ENCODE measurements around the gene NAA40. TPM values are rescaled to one million over a fixed set of nuclear protein-coding genes. Genes with fewer than 3 reads are reported as not detected.

Gene NAA40
- total RNA-seq, 1 experiment from 2014 or later, result 44.2 TPM

- DNase-seq (ENCODE audit: low spot score), result no peak
- in situ Hi-C loops (cut with HindIII; ENCODE audit: low sequenced_read_pairs), result loop anchor here (5.0 kb wide), 1 partner anchor 74 kb away; the partner anchor contains the start of gene MARK2
These were observed 27.4 kb upstream of the NAA40 start for GRCh38 chr11:63911440-63911839.

GRCh38 chr11:63911876-63912275, 26.9 kb upstream of the NAA40 start:
- in situ Hi-C loops (cut with HindIII; ENCODE audit: low sequenced_read_pairs), result loop anchor here (5.0 kb wide), 1 partner anchor 75 kb away; the partner anchor contains the start of gene MARK2
- DNase-seq (ENCODE audit: low spot score), result no peak

GRCh38 chr11:63912678-63913077, 26.1 kb upstream of the NAA40 start:
- DNase-seq (ENCODE audit: low spot score), result no peak
- in situ Hi-C loops (cut with HindIII; ENCODE audit: low sequenced_read_pairs), result loop anchor here (5.0 kb wide), 1 partner anchor 75 kb away; the partner anchor contains the start of gene MARK2

- in situ Hi-C loops (cut with HindIII; ENCODE audit: low sequenced_read_pairs), result loop anchor here (5.0 kb wide), 1 partner anchor 77 kb away; the partner anchor contains the start of gene MARK2
- DNase-seq (ENCODE audit: low spot score), result no peak
These were observed 24.7 kb upstream of the NAA40 start for GRCh38 chr11:63913866-63914830.

- no peak for DNase-seq (ENCODE audit: low spot score)
- in situ Hi-C loops (cut with HindIII; ENCODE audit: low sequenced_read_pairs), result loop anchor here (5.0 kb wide), 1 partner anchor 78 kb away; the partner anchor contains the start of gene MARK2
These were observed 23.7 kb upstream of the NAA40 start for GRCh38 chr11:63914896-63915691.

- in situ Hi-C loops (cut with HindIII; ENCODE audit: low sequenced_read_pairs), result no loop called here
- DNase-seq (ENCODE audit: low spot score), result no peak
These were observed 22.6 kb upstream of the NAA40 start for GRCh38 chr11:63915961-63916836.

GRCh38 chr11:63916837-63917691, 21.7 kb upstream of the NAA40 start, which contains the start of gene RCOR2:
Gene RCOR2, minus strand, starts transcription at chr11:63917164. Its CDS starts 708 bp downstream, at chr11:63916456.
- in situ Hi-C loops (cut with HindIII; ENCODE audit: low sequenced_read_pairs), result no loop called here
- peak; percentile 66 for DNase-seq (ENCODE audit: low spot score)

- DNase-seq (ENCODE audit: low spot score), result peak; percentile 79
- in situ Hi-C loops (cut with HindIII; ENCODE audit: low sequenced_read_pairs), result no loop called here
These were observed 20.9 kb upstream of the NAA40 start for GRCh38 chr11:63917692-63918506.

- in situ Hi-C loops (cut with HindIII; ENCODE audit: low sequenced_read_pairs), result no loop called here
- peak; percentile 67 for DNase-seq (ENCODE audit: low spot score)
These were observed 20.2 kb upstream of the NAA40 start for GRCh38 chr11:63918507-63919191.

GRCh38 chr11:63919267-63920125, 19.3 kb upstream of the NAA40 start:
- DNase-seq (ENCODE audit: low spot score), result peak; percentile 78
- in situ Hi-C loops (cut with HindIII; ENCODE audit: low sequenced_read_pairs), result no loop called here

- peak; percentile 63 for DNase-seq (ENCODE audit: low spot score)
- in situ Hi-C loops (cut with HindIII; ENCODE audit: low sequenced_read_pairs), result no loop called here
These were observed 18.5 kb upstream of the NAA40 start for GRCh38 chr11:63920126-63920938.

GRCh38 chr11:63920939-63921417, 17.8 kb upstream of the NAA40 start:
- in situ Hi-C loops (cut with HindIII; ENCODE audit: low sequenced_read_pairs), result no loop called here
- DNase-seq (ENCODE audit: low spot score), result no peak

GRCh38 chr11:63922673-63923192, 16.1 kb upstream of the NAA40 start:
- in situ Hi-C loops (cut with HindIII; ENCODE audit: low sequenced_read_pairs), result no loop called here
- DNase-seq (ENCODE audit: low spot score), result no peak

GRCh38 chr11:63923319-63923718, 15.5 kb upstream of the NAA40 start:
- in situ Hi-C loops (cut with HindIII; ENCODE audit: low sequenced_read_pairs), result no loop called here
- no peak for DNase-seq (ENCODE audit: low spot score)
